Kidney (tissue), 14 donors: ENCODE measurements around the gene RAPGEF1. TPM values are rescaled to one million over a fixed set of nuclear protein-coding genes. Genes with fewer than 3 reads are reported as not detected.

Experiments used
- DNase-seq, 5 donors: peaks; one replicate each; pipeline ENCODE4 v3.0.0-alpha.2; 2013 to 2020
- FAIRE-seq: peaks from 2 replicates; lab custom pipeline; 2012; peaks lifted over from hg19 to GRCh38; lab: Jason Lieb, UNC
- H3K27ac ChIP-seq, 2 donors: one replicate each; pipeline ENCODE4 v1.7.0; 2013; ENCODE audit warnings: low read depth in 2 of 2, low read length in 2 of 2, inconsistent platforms in 1 of 2
- H3K27me3 ChIP-seq: one replicate; pipeline ENCODE4 v1.7.1; 2013; ENCODE audit warnings: low read length, inconsistent platforms; ENCODE audit not compliant: control insufficient read depth, insufficient read depth
- H3K36me3 ChIP-seq, 3 donors: one replicate each; pipeline versions ENCODE4 v1.7.0 to v1.7.1; 2013; ENCODE audit warnings: low read length in 3 of 3, control low read depth in 1 of 3, inconsistent platforms in 1 of 3; ENCODE audit not compliant: insufficient read depth in 3 of 3, control insufficient read depth in 2 of 3
- H3K4me1 ChIP-seq, 3 donors: one replicate each; pipeline versions ENCODE4 v1.7.0 to v1.7.1; 2013; ENCODE audit warnings: low read length in 3 of 3, inconsistent platforms in 1 of 3, low read depth in 1 of 3; ENCODE audit not compliant: control insufficient read depth in 2 of 3, insufficient read depth in 2 of 3
- H3K4me3 ChIP-seq, 3 donors: one replicate each; pipeline versions ENCODE4 v1.7.0 to v1.8.1; 2013; ENCODE audit warnings: low read length in 3 of 3, control low read depth in 1 of 3, inconsistent platforms in 1 of 3
- H3K9ac ChIP-seq, 3 donors: one replicate each; pipeline versions ENCODE4 v1.7.0 to v1.7.1; 2013; ENCODE audit warnings: low read length in 3 of 3, control low read depth in 1 of 3, inconsistent platforms in 1 of 3
- H3K9me3 ChIP-seq, 3 donors: one replicate each; pipeline versions ENCODE4 v1.7.0 to v1.7.1; 2013; ENCODE audit warnings: low read length in 3 of 3, control low read depth in 1 of 3, inconsistent platforms in 1 of 3; ENCODE audit not compliant: control insufficient read depth in 2 of 3, insufficient read depth in 1 of 3
- CTCF ChIP-seq: IDR thresholded peaks from 3 replicates; pipeline ENCODE4 v1.5.1; 2012; ENCODE audit warnings: mild to moderate bottlenecking, moderate library complexity, borderline replicate concordance; ENCODE audit not compliant: insufficient read depth; ENCODE audit errors: extremely low read depth
- intact Hi-C: fragments of 100-400 bp; cut with DNase I; formaldehyde crosslinking; loops from one replicate; pipeline ENCODE4 v1.11.1; 2022
- polyA plus RNA-seq: library from polyadenylated mRNA; stranded (reverse); fragments of 350-450 nt; fragmentation: Illumina TruSeq; extraction: RNeasy Lipid Tissue Mini Kit (QIAGEN cat#74804); gene quantifications from one replicate; pipeline ENCODE4 v1.2.3, GENCODE V29; 2014; ENCODE audit warnings: low read depth, low replicate concordance; ENCODE audit not compliant: insufficient read depth
- total RNA-seq: library from RNA; stranded (reverse); fragmentation: NEBNext Ultra II Directional; extraction: Animal tissue kit (Norgen Biotek cat#: 25700); gene quantifications from one replicate; pipeline ENCODE4 v1.2.1, GENCODE V29; 2021
- donor health status: control.
- donor health status: control.
- donor health status: control.
- donor health status: control.
- donor health status: control.
- donor health status: DM: yes; HTN: yes; CAD: no.
- donor health status: Normal renal cell carcinoma (clear cell type).

Gene RAPGEF1
- total and polyA plus RNA-seq, 2 donors from 2014 or later, result 15.5 to 79.7 TPM

- no peak overlapping the region for H3K27ac ChIP-seq
- intact Hi-C loops, result no loop called here
- no peak for DNase-seq
- no peak overlapping the region for H3K4me3 ChIP-seq
- H3K27me3 ChIP-seq, result no peaks in the 10 kb centered on the region
- peaks cover 0 to 8% (median 4%) of the 10 kb centered on the region in 3 donors for H3K36me3 ChIP-seq
- TF ChIP-seq CTCF, result no peak
- no peak for FAIRE-seq
- no peak overlapping the region for H3K9ac ChIP-seq
- no peaks in the 10 kb centered on the region for H3K9me3 ChIP-seq
- peaks cover 0 to 31% (median 16%) of the 10 kb centered on the region in 3 donors for H3K4me1 ChIP-seq
Observed at GRCh38 chr9:131651160-131651559, 88.7 kb downstream of the RAPGEF1 start.

DNA sequence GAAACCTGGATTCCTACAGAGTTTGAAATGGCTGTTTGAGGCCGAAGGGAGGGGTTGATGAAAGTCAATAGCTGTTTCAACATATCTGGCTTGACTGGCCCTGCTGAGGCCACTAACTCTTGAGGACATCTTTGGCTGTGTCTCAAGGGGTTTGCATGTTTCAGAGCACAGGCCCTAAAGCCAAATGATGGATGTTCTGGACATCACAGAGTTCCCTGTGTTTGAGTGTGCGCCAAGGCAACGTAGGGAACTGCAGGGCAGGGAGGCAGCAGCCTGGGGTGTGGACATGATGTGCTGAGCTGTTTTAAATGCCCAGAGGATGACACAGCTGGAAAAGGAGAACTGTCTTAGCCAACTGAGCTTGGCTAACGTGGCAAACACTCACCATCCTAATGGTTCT lies 89.6 kb downstream of the RAPGEF1 start:
- H3K4me3 ChIP-seq, result no peak overlapping the region
- no peaks in the 10 kb centered on the region for H3K9me3 ChIP-seq
- peak in 1 of 5 donors; percentile 87 for DNase-seq
- H3K4me1 ChIP-seq, result peaks cover 0 to 32% (median 15%) of the 10 kb centered on the region in 3 donors
- peaks cover 0 to 8% (median 7%) of the 10 kb centered on the region in 3 donors for H3K36me3 ChIP-seq
- no peak for TF ChIP-seq CTCF
- no peak for FAIRE-seq
- no peak overlapping the region for H3K27ac ChIP-seq
- H3K9ac ChIP-seq, result no peak overlapping the region
- intact Hi-C loops, result no loop called here
- no peaks in the 10 kb centered on the region for H3K27me3 ChIP-seq

DNA sequence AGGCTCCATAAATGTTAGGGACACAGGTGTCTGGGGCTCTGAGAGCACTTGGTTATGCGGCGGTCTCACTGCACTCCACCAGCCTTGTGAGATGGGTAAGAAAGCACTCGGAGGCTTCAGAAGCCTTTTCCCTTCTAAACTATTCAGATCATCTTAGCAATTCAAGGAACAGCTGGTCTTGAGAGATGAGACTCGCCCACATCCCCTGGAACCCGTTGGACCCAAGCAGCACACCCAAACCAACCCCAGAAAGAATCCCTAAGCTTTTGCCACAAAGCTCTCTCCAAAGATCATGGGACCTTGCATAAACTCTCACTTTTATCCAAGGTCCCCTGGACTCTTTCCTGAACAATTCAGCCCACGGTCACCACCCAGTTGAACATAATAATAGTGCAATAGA lies 90.2 kb downstream of the RAPGEF1 start:
- intact Hi-C loops, result loop anchor here (10.0 kb wide), 1 partner anchor 85 kb away; no protein-coding TSS in a partner anchor

More for the DNA sequence above, 90.2 kb downstream of the RAPGEF1 start:
- no peak for TF ChIP-seq CTCF
- FAIRE-seq, result no peak
- H3K27me3 ChIP-seq, result no peaks in the 10 kb centered on the region
- no peak overlapping the region for H3K4me3 ChIP-seq
- H3K9me3 ChIP-seq, result no peaks in the 10 kb centered on the region
- DNase-seq, result no peak
- no peak overlapping the region for H3K27ac ChIP-seq
- H3K36me3 ChIP-seq, result peaks cover 0 to 10% (median 8%) of the 10 kb centered on the region in 3 donors
- H3K4me1 ChIP-seq, result peaks cover 0 to 29% (median 11%) of the 10 kb centered on the region in 3 donors
- H3K9ac ChIP-seq, result no peak overlapping the region
